Progenitor cell of endocrine pancreas (in vitro differentiated cells): ENCODE measurements around the gene EPHB3. TPM values are rescaled to one million over a fixed set of nuclear protein-coding genes. Genes with fewer than 3 reads are reported as not detected.

Source experiments
- DNase-seq: peaks from one replicate; pipeline ENCODE4 v3.0.0; 2021; ENCODE audit warnings: low spot score; ENCODE audit not compliant: unreplicated experiment
- H3K27ac Mint-ChIP-seq: 2 replicates; pipeline ENCODE4 v1.8.0; 2021; ENCODE audit warnings: mild to moderate bottlenecking, moderate library complexity, mixed read lengths
- H3K27me3 Mint-ChIP-seq: 2 replicates; pipeline ENCODE4 v1.8.0; 2021; ENCODE audit warnings: mixed read lengths
- H3K36me3 Mint-ChIP-seq: 2 replicates; pipeline ENCODE4 v1.8.0; 2022; ENCODE audit warnings: mixed read lengths; ENCODE audit not compliant: insufficient read depth
- H3K4me1 Mint-ChIP-seq: 2 replicates; pipeline ENCODE4 v1.8.0; 2021; ENCODE audit warnings: low read depth, mixed read lengths
- H3K4me3 Mint-ChIP-seq: 2 replicates; pipeline ENCODE4 v1.8.0; 2021; ENCODE audit warnings: low read depth, mild to moderate bottlenecking, moderate library complexity, mixed read lengths
- H3K9me3 Mint-ChIP-seq: 2 replicates; pipeline ENCODE4 v1.8.0; 2021; ENCODE audit warnings: low read depth, mixed read lengths
- CTCF ChIP-seq: fragments of 200-600 bp; sonication (generic); IDR thresholded peaks from one replicate; pipeline ENCODE4 v1.5.0; 2021; ENCODE audit warnings: antibody characterized with exemption, mild to moderate bottlenecking; ENCODE audit not compliant: unreplicated experiment
- total RNA-seq: library from RNA; stranded (reverse); gene quantifications from 2 replicates; pipeline ENCODE4 v1.2.1, GENCODE V29; 2021

The EPHB3 gene
- total RNA-seq, 1 donor from 2014 or later = 11.7 TPM

- H3K4me3 Mint-ChIP-seq = no peak overlapping the region
- no peaks in the 10 kb centered on the region for H3K36me3 Mint-ChIP-seq
- no peak for DNase-seq
- H3K9me3 Mint-ChIP-seq = no peaks in the 10 kb centered on the region
- H3K27ac Mint-ChIP-seq = no peak overlapping the region
- H3K27me3 Mint-ChIP-seq = peaks cover 60% of the 10 kb centered on the region
- peaks cover 3% of the 10 kb centered on the region for H3K4me1 Mint-ChIP-seq
- TF ChIP-seq CTCF = no peak
These were observed 32.3 kb downstream of the EPHB3 start for GRCh38 chr3:184593928-184594303.

- H3K27ac Mint-ChIP-seq = no peak overlapping the region
- no peaks in the 10 kb centered on the region for H3K9me3 Mint-ChIP-seq
- TF ChIP-seq CTCF = no peak
- no peak overlapping the region for H3K4me3 Mint-ChIP-seq
- H3K4me1 Mint-ChIP-seq = peaks cover 3% of the 10 kb centered on the region
- H3K27me3 Mint-ChIP-seq = peaks cover 65% of the 10 kb centered on the region
- DNase-seq = no peak
- H3K36me3 Mint-ChIP-seq = no peaks in the 10 kb centered on the region
These were observed 32.9 kb downstream of the EPHB3 start for GRCh38 chr3:184594371-184595001.

- Mint-ChIP-seq H3K4me3 (no peak overlapping the region), H3K27ac (no peak overlapping the region), H3K4me1 (peaks cover 3% of the 10 kb centered on the region), H3K9me3 (no peaks in the 10 kb centered on the region), H3K27me3 (peaks cover 77% of the 10 kb centered on the region), H3K36me3 (no peaks in the 10 kb centered on the region)
- no peak for DNase-seq
- TF ChIP-seq CTCF = no peak
These were observed 34.1 kb downstream of the EPHB3 start for GRCh38 chr3:184595726-184596125.

DNA sequence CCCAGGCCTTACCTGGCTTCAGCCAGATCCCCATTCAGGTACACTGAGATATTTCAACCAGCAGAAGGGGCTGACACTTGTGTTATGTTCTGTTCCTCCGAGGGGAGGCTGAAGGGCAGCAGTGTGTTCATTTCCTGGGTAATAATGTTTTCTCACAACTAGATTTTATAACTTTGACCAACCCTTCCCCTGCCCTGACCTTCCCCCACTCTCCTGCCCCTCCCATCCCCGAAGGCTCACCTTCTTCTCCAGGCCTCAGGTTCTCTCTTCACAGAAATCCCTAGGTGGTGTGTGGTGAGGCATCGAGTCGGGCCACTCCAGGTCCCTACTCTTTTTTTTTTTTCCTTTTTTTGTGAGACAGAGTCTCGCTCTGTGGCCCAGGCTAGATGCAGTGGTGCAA, 34.6 kb downstream of the EPHB3 start:
- Mint-ChIP-seq H3K9me3 (no peaks in the 10 kb centered on the region), H3K27ac (no peak overlapping the region), H3K4me3 (no peak overlapping the region), H3K27me3 (peaks cover 80% of the 10 kb centered on the region), H3K36me3 (no peaks in the 10 kb centered on the region), H3K4me1 (peaks cover 3% of the 10 kb centered on the region)
- no peak for TF ChIP-seq CTCF
- DNase-seq = no peak

DNA sequence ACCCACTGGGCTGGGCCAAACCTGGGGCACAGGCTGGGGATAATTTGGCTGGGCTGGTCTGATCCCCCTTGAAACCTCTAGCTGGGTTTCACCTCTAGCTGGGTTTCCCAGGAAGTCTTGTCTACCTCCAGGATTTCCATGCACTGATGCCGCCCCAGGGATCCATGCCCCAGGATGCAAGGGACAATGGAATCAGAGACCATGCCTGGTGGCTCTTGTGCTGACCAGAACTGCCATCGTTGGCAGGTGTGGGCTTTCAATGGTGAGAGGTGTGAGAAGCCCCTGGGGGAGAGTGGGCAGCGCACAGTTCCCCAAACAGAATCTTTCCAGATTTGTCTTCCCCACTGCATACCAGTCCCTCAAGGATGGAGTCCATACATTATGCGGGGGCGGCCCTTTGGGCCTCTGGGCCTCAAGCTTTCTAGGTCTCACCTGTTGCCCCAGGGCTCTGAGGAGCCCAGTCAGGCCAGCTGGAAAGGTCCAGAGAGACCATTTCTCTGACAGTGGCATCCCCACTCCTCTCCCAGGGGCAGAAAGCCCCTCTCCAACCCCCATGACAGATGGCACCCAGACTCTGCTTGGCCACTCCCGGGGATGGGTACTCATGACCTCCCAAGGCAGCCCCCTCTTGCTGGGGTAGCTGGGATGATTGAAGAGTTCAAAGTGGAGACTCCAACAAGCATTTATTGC, 35.4 kb downstream of the EPHB3 start:
- Mint-ChIP-seq H3K4me3 (no peak overlapping the region), H3K27ac (no peak overlapping the region), H3K9me3 (no peaks in the 10 kb centered on the region), H3K36me3 (no peaks in the 10 kb centered on the region), H3K4me1 (peaks cover 4% of the 10 kb centered on the region), H3K27me3 (peaks cover 81% of the 10 kb centered on the region)
- no peak for DNase-seq
- TF ChIP-seq CTCF = no peak
